CD14-positive monocyte (primary cell): ENCODE measurements around the gene VSTM2L. TPM values are rescaled to one million over a fixed set of nuclear protein-coding genes. Genes with fewer than 3 reads are reported as not detected.

Source experiments
- DNase-seq, 3 donors: peaks; one replicate each; pipeline ENCODE4 v3.0.0-alpha.2; 2011 to 2022
- H2AFZ ChIP-seq: 2 replicates; pipeline ENCODE4 v1.6.0; 2012; ENCODE audit warnings: mild to moderate bottlenecking, low read depth, low read length, inconsistent platforms; ENCODE audit not compliant: insufficient read depth, poor library complexity, severe bottlenecking
- H3K27ac ChIP-seq, 2 donors: 1 replicate in 1 of 2; 2 replicates in 1 of 2; pipeline ENCODE4 v1.5.1; 2012 to 2013; ENCODE audit warnings: low read length in 2 of 2, control low read depth in 1 of 2, inconsistent platforms in 1 of 2, low read depth in 1 of 2, mild to moderate bottlenecking in 1 of 2
- H3K27me3 ChIP-seq, 2 donors: one replicate each; pipeline versions ENCODE4 v1.6.0 to v1.6.1; 2011 to 2013; ENCODE audit warnings: low read length in 2 of 2; ENCODE audit not compliant: control insufficient read depth in 2 of 2, insufficient read depth in 2 of 2
- H3K36me3 ChIP-seq, 2 donors: replicated peaks in 1 of 2; 1 replicate in 1 of 2; 2 replicates in 1 of 2; pipeline versions ENCODE4 v1.5.1 to v1.6.1; 2012 to 2013; ENCODE audit warnings: low read length in 2 of 2, control low read depth in 1 of 2, inconsistent platforms in 1 of 2, mild to moderate bottlenecking in 1 of 2; ENCODE audit not compliant: insufficient read depth in 2 of 2, control insufficient read depth in 1 of 2
- H3K4me1 ChIP-seq, 2 donors: 1 replicate in 1 of 2; 2 replicates in 1 of 2; pipeline versions ENCODE4 v1.5.1 to v1.6.1; 2012 to 2013; ENCODE audit warnings: low read length in 2 of 2, control low read depth in 1 of 2, inconsistent platforms in 1 of 2, mild to moderate bottlenecking in 1 of 2, moderate library complexity in 1 of 2; ENCODE audit not compliant: insufficient read depth in 2 of 2, control insufficient read depth in 1 of 2
- H3K4me2 ChIP-seq: replicated peaks from 2 replicates; pipeline ENCODE3; 2012; ENCODE audit warnings: low read length, moderate library complexity, mild to moderate bottlenecking; ENCODE audit not compliant: poor library complexity, severe bottlenecking; ENCODE audit errors: extremely low read depth
- H3K4me3 ChIP-seq, 3 experiments: fragments of 200-600 bp in 1 of 3; sonication (generic) in 1 of 3; replicated peaks in 1 of 3; 1 replicate in 2 of 3; 2 replicates in 1 of 3; pipeline ENCODE4 v1.5.1; 2011 to 2013; ENCODE audit warnings: low read length in 3 of 3, mild to moderate bottlenecking in 3 of 3, control low read depth in 2 of 3, low read depth in 2 of 3, inconsistent platforms in 1 of 3, moderate library complexity in 1 of 3
- H3K79me2 ChIP-seq: 2 replicates; pipeline ENCODE4 v1.6.0; 2012; ENCODE audit warnings: mild to moderate bottlenecking, control low read depth, inconsistent platforms, low read length, moderate library complexity; ENCODE audit not compliant: insufficient read depth
- H3K9ac ChIP-seq: 2 replicates; pipeline ENCODE4 v1.6.0; 2017; ENCODE audit warnings: low read length, mild to moderate bottlenecking; ENCODE audit not compliant: insufficient read depth, poor library complexity, severe bottlenecking
- H3K9me3 ChIP-seq, 2 donors: replicated peaks in 1 of 2; 1 replicate in 1 of 2; 2 replicates in 1 of 2; pipeline versions ENCODE4 v1.5.1 to v1.6.1; 2012 to 2013; ENCODE audit warnings: low read length in 2 of 2, control low read depth in 1 of 2; ENCODE audit not compliant: control insufficient read depth in 1 of 2, insufficient read depth in 1 of 2
- H4K20me1 ChIP-seq: 2 replicates; pipeline ENCODE4 v1.6.0; 2012; ENCODE audit warnings: mild to moderate bottlenecking, low read length, control low read depth, moderate library complexity; ENCODE audit not compliant: insufficient read depth
- H3K27ac Mint-ChIP-seq, 7 donors: one replicate each; pipeline ENCODE4 v1.8.0; 2020; ENCODE audit warnings: mild to moderate bottlenecking in 7 of 7, mixed read lengths in 7 of 7, moderate library complexity in 6 of 7, inconsistent platforms in 2 of 7
- H3K27me3 Mint-ChIP-seq, 3 donors: one replicate each; pipeline ENCODE4 v1.8.0; 2021 to 2022; ENCODE audit warnings: low read depth in 3 of 3, mild to moderate bottlenecking in 3 of 3, mixed read lengths in 3 of 3, moderate library complexity in 3 of 3, inconsistent platforms in 1 of 3
- H3K36me3 Mint-ChIP-seq, 2 donors: one replicate each; pipeline ENCODE4 v1.8.0; 2020; ENCODE audit warnings: mixed read lengths in 2 of 2, inconsistent platforms in 1 of 2, mild to moderate bottlenecking in 1 of 2
- H3K4me1 Mint-ChIP-seq: one replicate; pipeline ENCODE4 v1.8.0; 2020; ENCODE audit warnings: mild to moderate bottlenecking, mixed read lengths
- H3K4me3 Mint-ChIP-seq, 2 donors: one replicate each; pipeline ENCODE4 v1.8.0; 2020; ENCODE audit warnings: mild to moderate bottlenecking in 2 of 2, mixed read lengths in 2 of 2, moderate library complexity in 1 of 2
- H3K9me3 Mint-ChIP-seq, 7 donors: one replicate each; pipeline ENCODE4 v1.8.0; 2020 to 2022; ENCODE audit warnings: mixed read lengths in 7 of 7, mild to moderate bottlenecking in 6 of 7, moderate library complexity in 6 of 7, inconsistent platforms in 2 of 7
- CTCF ChIP-seq: fragments of 200-600 bp; IDR thresholded peaks from one replicate; pipeline ENCODE4 v1.8.0; 2022; ENCODE audit warnings: antibody characterized with exemption, mild to moderate bottlenecking
- WGBS: methylation state at CpG from one replicate; pipeline ENCODE4 v1.1.5; 2013; ENCODE audit warnings: missing lambda C conversion rate; ENCODE audit not compliant: insufficient coverage; 5-methylcytosine and 5-hydroxymethylcytosine counted together
- intact Hi-C, 2 donors: fragments of 100-400 bp; cut with micrococcal nuclease; formaldehyde crosslinking; loops; one replicate each; pipeline versions ENCODE4 v1.15.0 to v1.15.1; 2023
- polyA plus RNA-seq, 3 donors: library from polyadenylated mRNA; depleted of rRNA in 1 of 3; unstranded in 2 of 3; stranded (reverse) in 1 of 3; fragments of 300-500 nt in 2 of 3; fragments of >200 nt in 1 of 3; fragmentation: Illumina TruSeq in 2 of 3; gene quantifications; 1 replicate in 2 of 3; 2 replicates in 1 of 3; pipeline ENCODE4 v1.2.3, GENCODE V29; 2012 to 2021

The VSTM2L gene
- polyA plus RNA-seq, 3 donors: not detected

DNA sequence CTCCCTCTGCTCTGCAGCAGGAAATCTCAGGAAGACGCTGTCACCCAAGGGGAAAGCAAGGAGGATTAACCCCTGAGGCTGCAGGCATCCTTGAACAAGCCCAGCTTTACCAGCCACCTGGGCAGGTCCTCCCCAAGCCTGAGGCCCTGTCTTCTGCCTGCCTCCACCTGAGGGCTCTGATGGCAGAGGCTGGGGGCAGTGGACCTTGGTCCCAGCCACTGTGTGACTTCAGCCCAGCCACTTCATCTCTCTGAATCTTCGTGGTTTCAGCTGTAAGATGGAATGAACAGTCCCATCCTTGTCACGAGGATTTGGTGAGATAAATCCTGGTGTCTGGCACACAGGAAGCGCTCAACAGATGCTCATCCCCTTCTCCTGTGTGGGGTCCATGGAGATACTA lies 8.5 kb upstream of the VSTM2L start:
- Mint-ChIP-seq H3K4me1 (peaks cover 4% of the 10 kb centered on the region), H3K27me3 (peaks cover 2 to 11% (median 5%) of the 10 kb centered on the region in 3 donors), H3K4me3 (no peak overlapping the region), H3K9me3 (peaks cover 0 to 2% (median 0%) of the 10 kb centered on the region in 7 donors), H3K36me3 (no peaks in the 10 kb centered on the region), H3K27ac (no peak overlapping the region)
- DNase-seq: no peak
- TF ChIP-seq CTCF: no peak
- intact Hi-C loops: no loop called here
- H3K36me3 ChIP-seq: no peaks in the 10 kb centered on the region
- H3K4me1 ChIP-seq: no peaks in the 10 kb centered on the region
- H2AFZ ChIP-seq: no peak overlapping the region
- H3K27me3 ChIP-seq: peaks cover 0 to 4% of the 10 kb centered on the region in 2 donors
- no peak overlapping the region for H3K4me2 ChIP-seq
- H3K4me3 ChIP-seq: no peak overlapping the region
- no peaks in the 10 kb centered on the region for H3K79me2 ChIP-seq
- H4K20me1 ChIP-seq: no peaks in the 10 kb centered on the region
- WGBS: 77% methylated on average over 3 of the region's 4 CpGs
- no peak overlapping the region for H3K27ac ChIP-seq
- no peak overlapping the region for H3K9ac ChIP-seq
- H3K9me3 ChIP-seq: no peaks in the 10 kb centered on the region

GRCh38 chr20:37895166-37895565 lies 7.8 kb upstream of the VSTM2L start:
- no peak overlapping the region for H3K27ac Mint-ChIP-seq
- H4K20me1 ChIP-seq: no peaks in the 10 kb centered on the region
- no peaks in the 10 kb centered on the region for H3K4me1 ChIP-seq
- peaks cover 7 to 12% (median 9%) of the 10 kb centered on the region in 3 donors for H3K27me3 Mint-ChIP-seq
- peaks cover 4% of the 10 kb centered on the region for H3K4me1 Mint-ChIP-seq
- no peaks in the 10 kb centered on the region for H3K79me2 ChIP-seq
- WGBS: 89% methylated on average over 6 of the region's 6 CpGs
- H3K9ac ChIP-seq: no peak overlapping the region
- no peak overlapping the region for H3K4me3 ChIP-seq
- no peak for TF ChIP-seq CTCF
- intact Hi-C loops: no loop called here
- no peak overlapping the region for H3K4me2 ChIP-seq
- no peaks in the 10 kb centered on the region for H3K9me3 ChIP-seq
- no peak overlapping the region for H2AFZ ChIP-seq
- H3K9me3 Mint-ChIP-seq: peaks cover 0 to 2% (median 0%) of the 10 kb centered on the region in 7 donors
- no peaks in the 10 kb centered on the region for H3K36me3 Mint-ChIP-seq
- no peak overlapping the region for H3K4me3 Mint-ChIP-seq
- H3K27ac ChIP-seq: no peak overlapping the region
- H3K36me3 ChIP-seq: no peaks in the 10 kb centered on the region
- DNase-seq: no peak
- H3K27me3 ChIP-seq: peaks cover 4 to 11% of the 10 kb centered on the region in 2 donors
